ENCODE data around the gene CIAO2B.

DNA sequence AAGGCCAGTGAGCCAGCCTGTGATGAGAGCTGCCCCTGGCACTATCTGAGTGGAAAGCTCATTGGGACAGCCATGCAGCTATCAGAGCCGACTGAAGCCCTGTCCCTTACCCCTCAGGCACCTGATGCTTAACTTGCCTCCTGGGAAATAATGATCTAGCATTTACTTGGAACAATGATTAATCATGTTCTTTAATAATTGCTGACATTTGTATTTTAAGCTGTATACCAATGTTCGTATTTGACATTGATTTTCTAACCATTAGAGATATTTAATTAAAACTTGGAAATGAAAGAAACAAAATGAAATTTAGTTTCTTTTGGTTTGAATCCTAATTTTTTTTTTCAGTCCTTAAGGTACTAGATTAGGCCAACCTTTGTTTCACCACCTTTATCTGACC is 43.4 kb downstream of the CIAO2B start:
- TF ChIP-seq, protein P1, sequence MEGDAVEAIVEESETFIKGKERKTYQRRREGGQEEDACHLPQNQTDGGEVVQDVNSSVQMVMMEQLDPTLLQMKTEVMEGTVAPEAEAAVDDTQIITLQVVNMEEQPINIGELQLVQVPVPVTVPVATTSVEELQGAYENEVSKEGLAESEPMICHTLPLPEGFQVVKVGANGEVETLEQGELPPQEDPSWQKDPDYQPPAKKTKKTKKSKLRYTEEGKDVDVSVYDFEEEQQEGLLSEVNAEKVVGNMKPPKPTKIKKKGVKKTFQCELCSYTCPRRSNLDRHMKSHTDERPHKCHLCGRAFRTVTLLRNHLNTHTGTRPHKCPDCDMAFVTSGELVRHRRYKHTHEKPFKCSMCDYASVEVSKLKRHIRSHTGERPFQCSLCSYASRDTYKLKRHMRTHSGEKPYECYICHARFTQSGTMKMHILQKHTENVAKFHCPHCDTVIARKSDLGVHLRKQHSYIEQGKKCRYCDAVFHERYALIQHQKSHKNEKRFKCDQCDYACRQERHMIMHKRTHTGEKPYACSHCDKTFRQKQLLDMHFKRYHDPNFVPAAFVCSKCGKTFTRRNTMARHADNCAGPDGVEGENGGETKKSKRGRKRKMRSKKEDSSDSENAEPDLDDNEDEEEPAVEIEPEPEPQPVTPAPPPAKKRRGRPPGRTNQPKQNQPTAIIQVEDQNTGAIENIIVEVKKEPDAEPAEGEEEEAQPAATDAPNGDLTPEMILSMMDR (IDR thresholded peaks at IDR 0.05; ENCODE audit: extremely low read depth in 1 of 2, insufficient read depth in 1 of 2, low read depth in 1 of 2, low read length in 2 of 2), result no peak
- no peak for TF ChIP-seq JUN (IDR thresholded peaks at IDR 0.05; ENCODE audit: borderline replicate concordance, insufficient read depth, insufficient read length, low read depth)
- no peak for TF ChIP-seq GATA2 (IDR thresholded peaks at IDR 0.05; ENCODE audit: insufficient read depth, insufficient read length, low read depth, low read length)
- TF ChIP-seq POLR2A (IDR thresholded peaks at IDR 0.05; ENCODE audit: low read depth, low read length), result no peak
- no peak for TF ChIP-seq EZH2 (IDR thresholded peaks at IDR 0.05; ENCODE audit: borderline replicate concordance, low read depth, low read length, severe bottlenecking)
- no peak for TF ChIP-seq FOS (IDR thresholded peaks at IDR 0.05; ENCODE audit: borderline replicate concordance, insufficient read depth, low read length)
